B cell (primary cell): ENCODE data around the gene WDR73. TPM values are rescaled to one million over a fixed set of nuclear protein-coding genes. Genes with fewer than 3 reads are reported as not detected.

ENCODE experiments used
- ATAC-seq: fragments of 200-7000 bp; cut with Tn5 transposase; one replicate; pipeline ENCODE4 v1.10.0; 2021; ENCODE audit warnings: low read depth, mild to moderate bottlenecking, moderate number of reproducible peaks, moderate library complexity
- CTCF ChIA-PET: fragments of 350-600 bp; sonication (Branson Sonifier 250); formaldehyde crosslinking; loops from one replicate; lab custom pipeline; 2021; ENCODE audit warnings: antibody characterized with exemption, inconsistent platforms; lab: Charles Lee
- POLR2A ChIA-PET: fragments of 350-600 bp; sonication (Branson Sonifier 250); formaldehyde crosslinking; loops from one replicate; lab custom pipeline; 2021; ENCODE audit warnings: antibody characterized with exemption; lab: Charles Lee
- DNase-seq: peaks from one replicate; pipeline ENCODE4 v3.0.0; 2013
- H2AFZ ChIP-seq: 2 replicates; pipeline ENCODE4 v1.6.1; 2012; ENCODE audit warnings: mild to moderate bottlenecking, low read depth, low read length; ENCODE audit not compliant: insufficient read depth, poor library complexity, severe bottlenecking
- H3K27ac ChIP-seq, 2 donors: 1 replicate in 1 of 2; 2 replicates in 1 of 2; pipeline ENCODE4 v1.5.1; 2012 to 2013; ENCODE audit warnings: low read length in 2 of 2, mild to moderate bottlenecking in 2 of 2, moderate library complexity in 1 of 2
- H3K27me3 ChIP-seq, 4 experiments: fragments of 200-600 bp in 1 of 4; sonication (generic) in 1 of 4; replicated peaks in 1 of 4; 1 replicate in 2 of 4; 2 replicates in 2 of 4; pipeline versions ENCODE4 v1.6.1 to v1.7.0; 2013 to 2016; ENCODE audit warnings: low read length in 3 of 4, mild to moderate bottlenecking in 2 of 4, mixed read lengths in 1 of 4, moderate library complexity in 1 of 4; ENCODE audit not compliant: insufficient read depth in 4 of 4, control insufficient read depth in 3 of 4; ENCODE audit errors: control extremely low read depth in 1 of 4
- H3K36me3 ChIP-seq, 2 experiments: replicated peaks in 1 of 2; 1 replicate in 1 of 2; 2 replicates in 1 of 2; pipeline versions ENCODE4 v1.6.1 to v1.7.1; 2013; ENCODE audit warnings: low read length in 1 of 2; ENCODE audit not compliant: insufficient read depth in 2 of 2, control insufficient read depth in 1 of 2; ENCODE audit errors: control extremely low read depth in 1 of 2, extremely low read depth in 1 of 2
- H3K4me1 ChIP-seq, 2 donors: fragments of 200-600 bp in 1 of 2; sonication (generic) in 1 of 2; 1 replicate in 1 of 2; 2 replicates in 1 of 2; pipeline versions ENCODE4 v1.5.1 to v1.6.1; 2013 to 2017; ENCODE audit warnings: low read length in 2 of 2; ENCODE audit not compliant: control insufficient read depth in 2 of 2, insufficient read depth in 2 of 2
- H3K4me2 ChIP-seq: replicated peaks from 2 replicates; pipeline ENCODE3; 2012; ENCODE audit warnings: mild to moderate bottlenecking, low read depth, low read length; ENCODE audit not compliant: poor library complexity, severe bottlenecking
- H3K4me3 ChIP-seq, 5 experiments: fragments of 200-600 bp in 1 of 5; sonication (generic) in 1 of 5; 1 replicate in 3 of 5; 2 replicates in 2 of 5; pipeline versions ENCODE4 v1.5.1 to v1.7.0; 2011 to 2016; ENCODE audit warnings: low read length in 4 of 5, mild to moderate bottlenecking in 4 of 5, low read depth in 2 of 5, control low read depth in 1 of 5, moderate library complexity in 1 of 5; ENCODE audit not compliant: insufficient read depth in 1 of 5; ENCODE audit errors: control extremely low read depth in 1 of 5, extremely low read depth in 1 of 5
- H3K79me2 ChIP-seq: fragments of 200-600 bp; sonication (generic); one replicate; pipeline ENCODE4 v1.6.0; 2016; ENCODE audit warnings: low read length; ENCODE audit not compliant: control insufficient read depth, insufficient read depth
- H3K9ac ChIP-seq: fragments of 200-600 bp; sonication (generic); 2 replicates; pipeline ENCODE4 v1.6.1; 2017; ENCODE audit warnings: mild to moderate bottlenecking, low read length, moderate library complexity
- H3K9me3 ChIP-seq, 3 donors: one replicate each; pipeline versions ENCODE4 v1.6.1 to v1.7.1; 2013; ENCODE audit warnings: low read length in 2 of 3; ENCODE audit not compliant: control insufficient read depth in 2 of 3, insufficient read depth in 1 of 3; ENCODE audit errors: control extremely low read depth in 1 of 3
- H4K20me1 ChIP-seq: 2 replicates; pipeline ENCODE4 v1.6.0; 2012; ENCODE audit warnings: mild to moderate bottlenecking, low read length; ENCODE audit not compliant: insufficient read depth, control insufficient read depth, poor library complexity, severe bottlenecking
- H3K27ac Mint-ChIP-seq: one replicate; pipeline ENCODE4 v1.8.0; 2021; ENCODE audit warnings: mixed read lengths
- H3K27me3 Mint-ChIP-seq: one replicate; pipeline ENCODE4 v1.8.0; 2021; ENCODE audit warnings: mixed read lengths
- H3K4me1 Mint-ChIP-seq: one replicate; pipeline ENCODE4 v1.8.0; 2021; ENCODE audit warnings: mixed read lengths
- H3K4me3 Mint-ChIP-seq: one replicate; pipeline ENCODE4 v1.8.0; 2021; ENCODE audit warnings: mixed read lengths
- H3K9me3 Mint-ChIP-seq: one replicate; pipeline ENCODE4 v1.8.0; 2022; ENCODE audit warnings: mixed read lengths; ENCODE audit not compliant: insufficient read depth
- EZH2 ChIP-seq: IDR thresholded peaks from 2 replicates; pipeline ENCODE4 v1.6.1; 2012; ENCODE audit warnings: borderline replicate concordance, low read depth, mild to moderate bottlenecking, moderate library complexity, low read length; ENCODE audit not compliant: insufficient read depth, poor library complexity, severe bottlenecking
- WGBS: methylation state at CpG from one replicate; pipeline ENCODE4 v1.1.5; 2013; ENCODE audit warnings: missing lambda C conversion rate; ENCODE audit not compliant: insufficient coverage; 5-methylcytosine and 5-hydroxymethylcytosine counted together
- intact Hi-C: fragments of 100-400 bp; cut with micrococcal nuclease; formaldehyde crosslinking; loops from one replicate; pipeline ENCODE4 v1.10.0; 2022
- polyA plus RNA-seq: library from polyadenylated mRNA; depleted of rRNA; stranded (reverse); fragments of >200 nt; gene quantifications from 2 replicates; pipeline ENCODE4 v1.2.3, GENCODE V29; 2012
- total RNA-seq, 2 donors: library from RNA; stranded (reverse); fragments of 120-200 nt in 1 of 2; gene quantifications; 1 replicate in 1 of 2; 2 replicates in 1 of 2; pipeline versions ENCODE4 v1.2.3 to v1.2.4, GENCODE V29; 2013 to 2022
- TF ChIP-seq, protein P1 (sequence below): fragments of 200-600 bp; IDR thresholded peaks from one replicate; pipeline ENCODE4 v1.8.0; 2022; ENCODE audit warnings: antibody characterized with exemption, mild to moderate bottlenecking

The WDR73 gene
- total and polyA plus RNA-seq, 2 donors (not counting 1 experiment from before 2014, with no cell fraction given) = 21.0 to 43.4 TPM

DNA sequence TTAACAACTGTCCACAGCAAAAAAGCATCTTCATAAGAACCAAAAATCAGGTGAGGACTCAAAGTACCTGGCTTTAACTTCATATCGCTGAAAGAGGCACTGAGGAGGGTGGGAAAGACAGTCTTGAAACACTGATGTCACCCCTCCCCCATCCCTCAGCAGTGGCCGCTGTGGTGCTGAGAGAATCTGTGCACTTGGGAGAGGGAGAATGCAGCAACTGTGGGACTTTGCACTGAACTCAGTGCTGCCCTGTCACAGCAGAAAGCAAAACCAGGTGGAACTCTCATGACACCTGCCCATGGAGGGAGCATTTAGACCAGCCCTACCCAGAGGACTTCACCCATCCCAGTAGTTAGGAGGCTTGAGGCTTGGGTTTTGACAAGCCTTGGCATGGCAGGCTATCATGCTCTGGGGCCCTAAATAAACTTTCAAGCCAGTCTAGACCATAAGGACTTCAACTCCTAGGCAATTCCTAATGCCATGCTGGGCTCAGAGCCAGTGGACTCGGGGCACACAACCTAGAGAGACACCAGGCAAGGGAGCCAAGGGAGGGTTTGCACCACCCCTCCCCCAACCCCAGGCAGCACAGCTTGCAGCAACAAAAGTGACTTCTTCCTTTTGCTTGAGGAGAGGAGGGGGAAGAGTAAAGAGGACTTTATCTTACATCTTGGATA lies 59.3 kb downstream of the WDR73 start:
- no peaks in the 10 kb centered on the region for H3K27me3 Mint-ChIP-seq
- Histone ChIP-seq H3K36me3 (no peaks in the 10 kb centered on the region), H3K4me1 (peaks cover 15 to 20% of the 10 kb centered on the region in 2 donors), H3K27me3 (no peaks in the 10 kb centered on the region), H3K4me3 (no peak overlapping the region), H3K4me2 (no peak overlapping the region), H3K9me3 (peaks cover 0 to 5% (median 0%) of the 10 kb centered on the region in 3 donors), H2AFZ (no peak overlapping the region), H3K27ac (no peak overlapping the region), H3K79me2 (no peaks in the 10 kb centered on the region), H4K20me1 (no peaks in the 10 kb centered on the region), H3K9ac (no peak overlapping the region)
- TF ChIP-seq, protein P1, sequence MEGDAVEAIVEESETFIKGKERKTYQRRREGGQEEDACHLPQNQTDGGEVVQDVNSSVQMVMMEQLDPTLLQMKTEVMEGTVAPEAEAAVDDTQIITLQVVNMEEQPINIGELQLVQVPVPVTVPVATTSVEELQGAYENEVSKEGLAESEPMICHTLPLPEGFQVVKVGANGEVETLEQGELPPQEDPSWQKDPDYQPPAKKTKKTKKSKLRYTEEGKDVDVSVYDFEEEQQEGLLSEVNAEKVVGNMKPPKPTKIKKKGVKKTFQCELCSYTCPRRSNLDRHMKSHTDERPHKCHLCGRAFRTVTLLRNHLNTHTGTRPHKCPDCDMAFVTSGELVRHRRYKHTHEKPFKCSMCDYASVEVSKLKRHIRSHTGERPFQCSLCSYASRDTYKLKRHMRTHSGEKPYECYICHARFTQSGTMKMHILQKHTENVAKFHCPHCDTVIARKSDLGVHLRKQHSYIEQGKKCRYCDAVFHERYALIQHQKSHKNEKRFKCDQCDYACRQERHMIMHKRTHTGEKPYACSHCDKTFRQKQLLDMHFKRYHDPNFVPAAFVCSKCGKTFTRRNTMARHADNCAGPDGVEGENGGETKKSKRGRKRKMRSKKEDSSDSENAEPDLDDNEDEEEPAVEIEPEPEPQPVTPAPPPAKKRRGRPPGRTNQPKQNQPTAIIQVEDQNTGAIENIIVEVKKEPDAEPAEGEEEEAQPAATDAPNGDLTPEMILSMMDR = no peak
- TF ChIP-seq EZH2 = no peak
- no peak for DNase-seq
- H3K4me3 Mint-ChIP-seq = no peak overlapping the region
- CTCF ChIA-PET = no interaction called here
- ATAC-seq = no peak
- no peak overlapping the region for H3K27ac Mint-ChIP-seq
- peaks cover 20% of the 10 kb centered on the region for H3K4me1 Mint-ChIP-seq
- intact Hi-C loops = no loop called here
- H3K9me3 Mint-ChIP-seq = no peaks in the 10 kb centered on the region
- WGBS = 100% methylated on average over 3 of the region's 3 CpGs
- POLR2A ChIA-PET = no interaction called here

DNA sequence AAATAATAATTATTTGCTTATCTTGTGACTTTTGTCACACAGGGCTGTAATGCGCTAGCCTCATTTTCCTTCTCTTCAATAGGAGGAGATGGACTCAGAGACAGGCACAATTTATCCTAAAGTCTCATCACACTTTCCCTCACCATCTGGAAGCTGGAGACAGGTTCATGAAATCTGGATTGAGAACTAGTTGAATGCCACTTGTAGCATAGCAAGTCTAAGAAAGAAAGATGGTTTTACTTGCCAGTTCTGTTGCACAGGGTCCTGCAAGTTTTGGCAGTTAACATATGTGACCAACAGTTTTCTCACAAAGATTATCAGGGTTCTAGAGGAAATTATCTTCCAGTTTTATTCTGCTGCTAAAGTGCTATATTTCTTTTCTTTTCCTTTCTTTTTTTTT lies 62.3 kb downstream of the WDR73 start:
- Histone ChIP-seq H3K4me3 (no peak overlapping the region), H3K4me2 (no peak overlapping the region), H3K27ac (no peak overlapping the region), H3K36me3 (no peaks in the 10 kb centered on the region), H2AFZ (no peak overlapping the region), H3K9me3 (peaks cover 0 to 5% (median 0%) of the 10 kb centered on the region in 3 donors), H3K9ac (no peak overlapping the region), H3K4me1 (peaks cover 5 to 6% of the 10 kb centered on the region in 2 donors), H4K20me1 (no peaks in the 10 kb centered on the region), H3K27me3 (peaks cover 0 to 8% (median 0%) of the 10 kb centered on the region in 4 experiments), H3K79me2 (no peaks in the 10 kb centered on the region)
- TF ChIP-seq, protein P1 = no peak
- no peak for TF ChIP-seq EZH2
- Mint-ChIP-seq H3K9me3 (no peaks in the 10 kb centered on the region), H3K4me1 (peaks cover 4% of the 10 kb centered on the region), H3K27ac (no peak overlapping the region), H3K27me3 (no peaks in the 10 kb centered on the region), H3K4me3 (no peak overlapping the region)
- CTCF ChIA-PET = interaction anchor here (1.0 to 1.8 kb wide), 6 partner anchors 21 to 337 kb away, joined by 3 to 7 read pairs (median 4); partner anchors contain the start of gene WDR73
- intact Hi-C loops = no loop called here
- POLR2A ChIA-PET = no interaction called here
- no CpG with 5 or more reads among the region's 1 CpG for WGBS
- DNase-seq = no peak
- no peak for ATAC-seq
